Measurements from ENCODE around the gene CEP128.
A peak's percentile ranks its signal among the peaks of the same experiment; 100 is the strongest.

CEP128 gene

GRCh38 chr14:80944861-80945617, 3.5 kb upstream of the CEP128 start:
- Mint-ChIP-seq H3K27ac (no peak overlapping the region), H3K9me3 (no peaks in the 10 kb centered on the region), H3K36me3 (ENCODE audit: insufficient read depth) (peaks cover 4% of the 10 kb centered on the region), H3K4me3 (no peak overlapping the region), H3K4me1 (ENCODE audit: low read depth in 2 of 2) (peaks cover 17 to 19% of the 10 kb centered on the region in 2 donors), H3K27me3 (peaks cover 6 to 11% of the 10 kb centered on the region in 2 donors)
- DNase-seq (no peak), ATAC-seq (replicated peaks) (no peak)

GRCh38 chr14:80942191-80942600, 658 bp upstream of the CEP128 start:
- DNase-seq (no peak), ATAC-seq (replicated peaks) (peak; percentile 44)
- H3K4me1 Mint-ChIP-seq (ENCODE audit: low read depth in 2 of 2): peaks cover 17 to 19% of the 10 kb centered on the region in 2 donors
- H3K4me3 Mint-ChIP-seq: peak overlapping the region; percentile 86 to 87
- peaks cover 6% of the 10 kb centered on the region for H3K36me3 Mint-ChIP-seq (ENCODE audit: insufficient read depth)
- H3K9me3 Mint-ChIP-seq: no peaks in the 10 kb centered on the region
- peak overlapping the region; percentile 91 to 95 for H3K27ac Mint-ChIP-seq
- no peaks in the 10 kb centered on the region for H3K27me3 Mint-ChIP-seq

- H3K4me1 Mint-ChIP-seq (ENCODE audit: low read depth in 2 of 2): peaks cover 17 to 19% of the 10 kb centered on the region in 2 donors
Observed at GRCh38 chr14:80940146-80940545, 1.4 kb downstream of the CEP128 start.

GRCh38 chr14:80933686-80934085, 7.9 kb downstream of the CEP128 start:
- Mint-ChIP-seq H3K36me3 (ENCODE audit: insufficient read depth) (peaks cover 2% of the 10 kb centered on the region), H3K4me3 (no peak overlapping the region), H3K9me3 (no peaks in the 10 kb centered on the region), H3K27me3 (no peaks in the 10 kb centered on the region), H3K27ac (peak overlapping the region; percentile 71 to 85), H3K4me1 (ENCODE audit: low read depth in 2 of 2) (peaks cover 25 to 30% of the 10 kb centered on the region in 2 donors)
- ATAC-seq (replicated peaks): no peak
- no peak for DNase-seq

More at GRCh38 chr14:80940146-80940545, 1.4 kb downstream of the CEP128 start:
- H3K9me3 Mint-ChIP-seq: no peaks in the 10 kb centered on the region
- no peaks in the 10 kb centered on the region for H3K27me3 Mint-ChIP-seq
- H3K36me3 Mint-ChIP-seq (ENCODE audit: insufficient read depth): peaks cover 6% of the 10 kb centered on the region
- ATAC-seq (replicated peaks): peak; percentile 35
- DNase-seq: no peak
- H3K4me3 Mint-ChIP-seq: no peak overlapping the region
- peak overlapping the region in 1 of 2 donors; percentile 79 for H3K27ac Mint-ChIP-seq

- Mint-ChIP-seq H3K27ac (peak overlapping the region; percentile 71 to 85), H3K4me3 (no peak overlapping the region), H3K27me3 (no peaks in the 10 kb centered on the region), H3K4me1 (ENCODE audit: low read depth in 2 of 2) (peaks cover 25 to 30% of the 10 kb centered on the region in 2 donors), H3K36me3 (ENCODE audit: insufficient read depth) (peaks cover 2% of the 10 kb centered on the region), H3K9me3 (no peaks in the 10 kb centered on the region)
- DNase-seq (no peak), ATAC-seq (replicated peaks) (no peak)
Observed at GRCh38 chr14:80933282-80933681, 8.3 kb downstream of the CEP128 start.

GRCh38 chr14:80930836-80931389, 10.6 kb downstream of the CEP128 start:
- Mint-ChIP-seq H3K4me3 (peak overlapping the region; percentile 55 to 70), H3K27me3 (no peaks in the 10 kb centered on the region), H3K36me3 (ENCODE audit: insufficient read depth) (no peaks in the 10 kb centered on the region), H3K4me1 (ENCODE audit: low read depth in 2 of 2) (peaks cover 32 to 33% of the 10 kb centered on the region in 2 donors), H3K9me3 (no peaks in the 10 kb centered on the region), H3K27ac (peak overlapping the region; percentile 88 to 94)
- DNase-seq (peak; percentile 45 to 59 (median 49)), ATAC-seq (replicated peaks) (peak; percentile 89)

- Mint-ChIP-seq H3K27me3 (no peaks in the 10 kb centered on the region), H3K36me3 (ENCODE audit: insufficient read depth) (no peaks in the 10 kb centered on the region), H3K9me3 (no peaks in the 10 kb centered on the region), H3K27ac (peak overlapping the region; percentile 88 to 94), H3K4me1 (ENCODE audit: low read depth in 2 of 2) (peaks cover 33 to 40% of the 10 kb centered on the region in 2 donors), H3K4me3 (peak overlapping the region; percentile 55 to 70)
- DNase-seq (no peak), ATAC-seq (replicated peaks) (no peak)
Observed at GRCh38 chr14:80930095-80930494, 11.4 kb downstream of the CEP128 start.

- Mint-ChIP-seq H3K36me3 (ENCODE audit: insufficient read depth) (no peaks in the 10 kb centered on the region), H3K27ac (peak overlapping the region in 1 of 2 donors; percentile 94), H3K27me3 (no peaks in the 10 kb centered on the region), H3K4me3 (no peak overlapping the region), H3K9me3 (no peaks in the 10 kb centered on the region), H3K4me1 (ENCODE audit: low read depth in 2 of 2) (peaks cover 32 to 41% of the 10 kb centered on the region in 2 donors)
- no peak for ATAC-seq (replicated peaks)
- DNase-seq: no peak
Observed at GRCh38 chr14:80927083-80927989, 14.2 kb downstream of the CEP128 start.

- H3K27me3 Mint-ChIP-seq: no peaks in the 10 kb centered on the region
- ATAC-seq (replicated peaks): no peak
- no peaks in the 10 kb centered on the region for H3K36me3 Mint-ChIP-seq (ENCODE audit: insufficient read depth)
- peaks cover 28 to 33% of the 10 kb centered on the region in 2 donors for H3K4me1 Mint-ChIP-seq (ENCODE audit: low read depth in 2 of 2)
- H3K27ac Mint-ChIP-seq: peak overlapping the region; percentile 26 to 38
- H3K4me3 Mint-ChIP-seq: no peak overlapping the region
- no peaks in the 10 kb centered on the region for H3K9me3 Mint-ChIP-seq
- no peak for DNase-seq
Observed at GRCh38 chr14:80926397-80927082, 15.0 kb downstream of the CEP128 start.

- Mint-ChIP-seq H3K9me3 (no peaks in the 10 kb centered on the region), H3K4me1 (ENCODE audit: low read depth in 2 of 2) (peaks cover 11 to 14% of the 10 kb centered on the region in 2 donors), H3K27ac (peak overlapping the region in 1 of 2 donors; percentile 29), H3K4me3 (no peak overlapping the region), H3K36me3 (ENCODE audit: insufficient read depth) (no peaks in the 10 kb centered on the region), H3K27me3 (no peaks in the 10 kb centered on the region)
- DNase-seq (no peak), ATAC-seq (replicated peaks) (no peak)
Observed at GRCh38 chr14:80924365-80925103, 17.0 kb downstream of the CEP128 start.

- H3K4me1 Mint-ChIP-seq (ENCODE audit: low read depth in 2 of 2): peaks cover 10 to 11% of the 10 kb centered on the region in 2 donors
- no peaks in the 10 kb centered on the region for H3K27me3 Mint-ChIP-seq
- no peak for DNase-seq
- no peaks in the 10 kb centered on the region for H3K9me3 Mint-ChIP-seq
- H3K4me3 Mint-ChIP-seq: no peak overlapping the region
- no peaks in the 10 kb centered on the region for H3K36me3 Mint-ChIP-seq (ENCODE audit: insufficient read depth)
- H3K27ac Mint-ChIP-seq: no peak overlapping the region
- no peak for ATAC-seq (replicated peaks)
Observed at GRCh38 chr14:80923368-80923767, 18.2 kb downstream of the CEP128 start.

GRCh38 chr14:80919622-80920021, 21.9 kb downstream of the CEP128 start:
- Mint-ChIP-seq H3K27me3 (no peaks in the 10 kb centered on the region), H3K4me1 (ENCODE audit: low read depth in 2 of 2) (peaks cover 0 to 2% of the 10 kb centered on the region in 2 donors), H3K27ac (no peak overlapping the region), H3K4me3 (no peak overlapping the region), H3K9me3 (no peaks in the 10 kb centered on the region), H3K36me3 (ENCODE audit: insufficient read depth) (peaks cover 8% of the 10 kb centered on the region)
- no peak for ATAC-seq (replicated peaks)
- DNase-seq: no peak
